CD4-positive, alpha-beta T cell (primary cell): ENCODE results near the gene ACADS. TPM values are rescaled to one million over a fixed set of nuclear protein-coding genes. Genes with fewer than 3 reads are reported as not detected.
A peak's percentile ranks its signal among the peaks of the same experiment; 100 is the strongest.

ENCODE experiments used
- ATAC-seq: fragments of 200-7000 bp; cut with Tn5 transposase; one replicate; pipeline ENCODE4 v1.10.0; 2022; ENCODE audit warnings: mild to moderate bottlenecking; ENCODE audit not compliant: poor library complexity
- CTCF ChIA-PET: fragments of 350-600 bp; sonication (Branson Sonifier 250); formaldehyde crosslinking; loops from one replicate; lab custom pipeline; 2021; ENCODE audit warnings: antibody characterized with exemption, inconsistent platforms; lab: Charles Lee
- POLR2A ChIA-PET: fragments of 350-600 bp; sonication (Branson Sonifier 250); formaldehyde crosslinking; loops from one replicate; lab custom pipeline; 2021; ENCODE audit warnings: antibody characterized with exemption, inconsistent platforms; lab: Charles Lee
- DNase-seq, 14 experiments: peaks; one replicate each; pipeline ENCODE4 v3.0.0-alpha.2; 2013 to 2020; ENCODE audit warnings: mixed read lengths in 2 of 14
- H3K27ac ChIP-seq, 2 donors: one replicate each; pipeline versions ENCODE4 v1.5.1 to v1.7.0; 2013; ENCODE audit warnings: low read length in 2 of 2, low read depth in 1 of 2, mild to moderate bottlenecking in 1 of 2
- H3K27me3 ChIP-seq, 2 experiments: 1 replicate in 1 of 2; 2 replicates in 1 of 2; pipeline versions ENCODE4 v1.6.1 to v1.7.0; 2013; ENCODE audit warnings: low read length in 2 of 2, control low read depth in 1 of 2, mild to moderate bottlenecking in 1 of 2, moderate library complexity in 1 of 2; ENCODE audit not compliant: insufficient read depth in 2 of 2, control insufficient read depth in 1 of 2
- H3K36me3 ChIP-seq: one replicate; pipeline ENCODE4 v1.6.1; 2013; ENCODE audit warnings: low read length, control low read depth; ENCODE audit not compliant: insufficient read depth
- H3K4me1 ChIP-seq: one replicate; pipeline ENCODE4 v1.6.1; 2013; ENCODE audit warnings: low read length, control low read depth; ENCODE audit not compliant: insufficient read depth
- H3K4me3 ChIP-seq: one replicate; pipeline ENCODE4 v1.5.1; 2013; ENCODE audit warnings: mild to moderate bottlenecking, low read length, moderate library complexity
- H3K9me3 ChIP-seq, 2 experiments: 1 replicate in 1 of 2; 2 replicates in 1 of 2; pipeline versions ENCODE4 v1.6.1 to v1.7.0; 2013; ENCODE audit warnings: low read length in 2 of 2, mild to moderate bottlenecking in 2 of 2, control low read depth in 1 of 2, moderate library complexity in 1 of 2; ENCODE audit not compliant: control insufficient read depth in 1 of 2, insufficient read depth in 1 of 2
- H3K27ac Mint-ChIP-seq: one replicate; pipeline ENCODE4 v1.8.0; 2020; ENCODE audit warnings: mixed read lengths
- H3K27me3 Mint-ChIP-seq: one replicate; pipeline ENCODE4 v1.8.0; 2021; ENCODE audit warnings: mixed read lengths
- H3K36me3 Mint-ChIP-seq: one replicate; pipeline ENCODE4 v1.8.0; 2021; ENCODE audit warnings: low read depth, mixed read lengths
- H3K4me1 Mint-ChIP-seq: one replicate; pipeline ENCODE4 v1.8.0; 2021; ENCODE audit warnings: low read depth, mixed read lengths
- H3K4me3 Mint-ChIP-seq: one replicate; pipeline ENCODE4 v1.8.0; 2020; ENCODE audit warnings: mild to moderate bottlenecking, mixed read lengths
- H3K9me3 Mint-ChIP-seq: one replicate; pipeline ENCODE4 v1.8.0; 2020; ENCODE audit warnings: mixed read lengths
- intact Hi-C, 2 experiments: fragments of 100-400 bp; cut with DNase I in 1 of 2; cut with micrococcal nuclease in 1 of 2; formaldehyde crosslinking; loops; one replicate each; pipeline versions ENCODE4 v1.15.1 to v1.9.0; 2023 to 2025; cut with DNase I, micrococcal nuclease
- total RNA-seq, 174 experiments: library from RNA in 2 of 174; stranded (reverse) in 2 of 174; gene quantifications; one replicate each; pipeline ENCODE4 v1.2.3 and lab custom pipeline; 2021 to 2026
- TF ChIP-seq, protein P1 (sequence below): fragments of 200-600 bp; IDR thresholded peaks from one replicate; pipeline ENCODE4 v1.8.0; 2022; ENCODE audit warnings: antibody characterized with exemption, mild to moderate bottlenecking

ACADS gene
- total RNA-seq, 2 experiments from 2014 or later, result 8.9 to 9.2 TPM

DNA sequence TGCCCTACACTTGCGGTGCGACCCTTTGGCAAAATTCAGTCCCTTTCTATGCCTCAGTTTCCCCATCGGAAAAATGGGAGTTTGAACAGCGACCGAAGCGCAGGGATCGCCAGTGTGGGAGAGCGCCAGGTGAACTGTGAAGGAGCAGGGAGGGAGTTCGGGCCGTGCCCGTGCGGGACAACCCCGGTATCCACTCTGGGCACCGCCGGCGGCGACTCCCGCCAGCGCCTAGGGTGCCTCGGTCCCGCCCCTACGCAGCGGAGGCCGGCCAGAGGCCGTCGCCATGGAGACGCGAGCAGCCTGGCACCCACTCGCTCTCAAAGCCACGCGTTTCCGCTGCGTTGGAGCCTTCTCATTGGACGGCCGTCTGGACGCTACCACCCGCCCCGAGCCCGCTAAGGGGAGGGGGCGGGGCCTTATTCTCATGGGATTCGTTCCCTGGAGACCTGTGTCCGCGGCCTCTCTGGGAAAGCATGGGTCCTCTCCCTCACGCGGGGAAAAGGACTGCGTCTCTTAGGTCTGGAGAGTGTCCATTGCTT is 39.4 kb upstream of the ACADS start:
- DNase-seq (peak; percentile 92 to 100 (median 96)), ATAC-seq (peak; percentile 66)
- Histone ChIP-seq H3K27me3 (no peaks in the 10 kb centered on the region), H3K4me3 (peak overlapping the region; percentile 95), H3K9me3 (no peaks in the 10 kb centered on the region), H3K4me1 (peaks cover 33% of the 10 kb centered on the region), H3K27ac (peak overlapping the region; percentile 75 to 96), H3K36me3 (no peaks in the 10 kb centered on the region)
- intact Hi-C loops, result loop anchor here (1.0 to 10.0 kb wide), 10 partner anchors 28 to 556 kb away; partner anchors contain the start of genes ACADS (in 2 of the 2), C12orf43 (in 1 of the 2), COX6A1 (in 1 of the 2) and GCN1 (in 1 of the 2)
- POLR2A ChIA-PET, result interaction anchor here (0.6 to 1.9 kb wide), 12 partner anchors 21 to 1115 kb away, joined by 3 to 9 read pairs (median 4); partner anchors contain the start of genes ACADS, POP5, RNF34 and RNU4-2
- H3K4me3 Mint-ChIP-seq, result peak overlapping the region; percentile 93
- TF ChIP-seq, protein P1, sequence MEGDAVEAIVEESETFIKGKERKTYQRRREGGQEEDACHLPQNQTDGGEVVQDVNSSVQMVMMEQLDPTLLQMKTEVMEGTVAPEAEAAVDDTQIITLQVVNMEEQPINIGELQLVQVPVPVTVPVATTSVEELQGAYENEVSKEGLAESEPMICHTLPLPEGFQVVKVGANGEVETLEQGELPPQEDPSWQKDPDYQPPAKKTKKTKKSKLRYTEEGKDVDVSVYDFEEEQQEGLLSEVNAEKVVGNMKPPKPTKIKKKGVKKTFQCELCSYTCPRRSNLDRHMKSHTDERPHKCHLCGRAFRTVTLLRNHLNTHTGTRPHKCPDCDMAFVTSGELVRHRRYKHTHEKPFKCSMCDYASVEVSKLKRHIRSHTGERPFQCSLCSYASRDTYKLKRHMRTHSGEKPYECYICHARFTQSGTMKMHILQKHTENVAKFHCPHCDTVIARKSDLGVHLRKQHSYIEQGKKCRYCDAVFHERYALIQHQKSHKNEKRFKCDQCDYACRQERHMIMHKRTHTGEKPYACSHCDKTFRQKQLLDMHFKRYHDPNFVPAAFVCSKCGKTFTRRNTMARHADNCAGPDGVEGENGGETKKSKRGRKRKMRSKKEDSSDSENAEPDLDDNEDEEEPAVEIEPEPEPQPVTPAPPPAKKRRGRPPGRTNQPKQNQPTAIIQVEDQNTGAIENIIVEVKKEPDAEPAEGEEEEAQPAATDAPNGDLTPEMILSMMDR, result no peak
- peaks cover 45% of the 10 kb centered on the region for H3K4me1 Mint-ChIP-seq
- peak overlapping the region; percentile 89 for H3K27ac Mint-ChIP-seq
- no peaks in the 10 kb centered on the region for H3K27me3 Mint-ChIP-seq
- H3K36me3 Mint-ChIP-seq, result peaks cover 8% of the 10 kb centered on the region
- CTCF ChIA-PET, result interaction anchor here (0.7 to 1.3 kb wide), 4 partner anchors 17 to 101 kb away, joined by 3 to 8 read pairs (median 3); no protein-coding TSS in a partner anchor
- H3K9me3 Mint-ChIP-seq, result no peaks in the 10 kb centered on the region

DNA sequence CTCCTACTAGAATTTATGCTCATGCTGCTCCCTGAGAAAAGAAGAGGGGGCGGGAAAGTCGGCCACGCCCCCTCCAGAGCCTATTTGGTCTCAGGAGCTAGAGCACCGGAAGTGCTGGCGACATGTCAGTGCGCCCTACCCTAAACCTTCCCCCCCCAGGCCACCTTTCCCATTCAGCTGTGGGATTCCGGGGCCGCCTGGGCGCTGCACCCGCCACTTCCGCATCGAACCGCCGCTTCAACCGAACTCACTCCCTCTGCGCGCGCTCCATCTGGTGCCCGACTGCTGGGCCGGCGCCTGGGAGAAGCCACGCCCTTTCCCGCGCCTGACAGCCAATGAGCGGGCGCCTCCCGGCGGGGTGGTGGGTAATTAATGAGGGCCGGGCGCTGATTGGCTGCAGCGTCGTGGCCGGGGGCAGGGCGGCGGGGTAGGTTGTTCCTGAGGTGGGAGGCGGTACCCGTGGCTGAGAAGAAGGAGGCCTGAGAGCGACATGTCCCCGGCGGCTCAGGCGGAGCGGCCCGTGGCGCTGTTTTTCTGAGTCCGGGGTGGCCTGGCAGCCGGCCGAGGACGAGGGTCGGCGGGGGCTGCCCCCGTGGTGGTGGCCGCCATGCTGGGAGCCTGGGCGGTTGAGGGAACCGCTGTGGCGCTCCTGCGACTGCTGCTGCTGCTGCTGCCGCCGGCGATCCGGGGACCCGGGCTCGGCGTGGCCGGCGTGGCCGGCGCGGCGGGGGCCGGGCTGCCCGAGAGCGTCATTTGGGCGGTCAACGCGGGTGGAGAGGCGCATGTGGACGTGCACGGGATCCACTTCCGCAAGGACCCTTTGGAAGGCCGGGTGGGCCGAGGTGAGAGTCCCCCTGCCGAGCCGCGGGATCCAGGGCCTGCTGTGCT is 38.7 kb upstream of the ACADS start, which contains the start of gene MLEC:
Gene MLEC, plus strand, starts transcription at position 460 of the 888 bp plus-strand sequence. Its CDS starts 148 bp downstream, at position 608.
- Histone ChIP-seq H3K4me3 (peak within 1 kb of the TSS; percentile 95), H3K27me3 (no peaks in the 10 kb centered on the region), H3K36me3 (no peaks in the 10 kb centered on the region), H3K4me1 (peaks cover 33% of the 10 kb centered on the region), H3K9me3 (no peaks in the 10 kb centered on the region), H3K27ac (peak within 1 kb of the TSS; percentile 75 to 96)
- Mint-ChIP-seq H3K27me3 (no peaks in the 10 kb centered on the region), H3K4me1 (peaks cover 50% of the 10 kb centered on the region), H3K36me3 (peaks cover 8% of the 10 kb centered on the region), H3K27ac (peak within 1 kb of the TSS; percentile 89), H3K9me3 (no peaks in the 10 kb centered on the region), H3K4me3 (peak within 1 kb of the TSS; percentile 93)
- intact Hi-C loops, result loop anchor here (1.0 to 10.0 kb wide), 10 partner anchors 27 to 555 kb away; partner anchors contain the start of genes ACADS (in 2 of the 2), C12orf43 (in 1 of the 2), COX6A1 (in 1 of the 2) and GCN1 (in 1 of the 2)
- ATAC-seq (peak; percentile 82), DNase-seq (peak; percentile 98 to 99 (median 99))
- ChIA-PET POLR2A (interaction anchor here (0.6 to 1.9 kb wide), 13 partner anchors 21 to 1115 kb away, joined by 3 to 9 read pairs (median 4); partner anchors contain the start of genes ACADS, POP5, RNF34 and RNU4-2), CTCF (interaction anchor here (0.7 to 1.4 kb wide), 5 partner anchors 16 to 217 kb away, joined by 3 to 8 read pairs (median 3); partner anchors contain the start of gene SRSF9)
- TF ChIP-seq, protein P1, result no peak
